HFF-Myc (cell line): Measurements from ENCODE around the gene SPCS1.

Experiments
- DNase-seq: peaks from one replicate; pipeline ENCODE4 v3.0.0-alpha.2; 2011; ENCODE audit warnings: low read depth; ENCODE audit errors: extremely low read depth
- H3K4me3 ChIP-seq: replicated peaks from 2 replicates; pipeline ENCODE4 v1.5.1; 2011; ENCODE audit warnings: low read depth, mild to moderate bottlenecking, control low read depth, low read length
- CTCF ChIP-seq: IDR thresholded peaks from 2 replicates; pipeline ENCODE4 v1.5.1; 2012; ENCODE audit warnings: mild to moderate bottlenecking, low read depth, low read length, control low read depth; ENCODE audit errors: missing control alignments

SPCS1 gene

GRCh38 chr3:52752045-52752660 is 46.2 kb downstream of the SPCS1 start:
- no peak for TF ChIP-seq CTCF
- DNase-seq, result no peak

GRCh38 chr3:52754373-52754772 is 48.5 kb downstream of the SPCS1 start:
- no peak for TF ChIP-seq CTCF

More at GRCh38 chr3:52752045-52752660, 46.2 kb downstream of the SPCS1 start:
- no peak overlapping the region for H3K4me3 ChIP-seq

GRCh38 chr3:52756141-52756540 is 50.2 kb downstream of the SPCS1 start:
- TF ChIP-seq CTCF, result no peak
- DNase-seq, result no peak
- H3K4me3 ChIP-seq, result no peak overlapping the region

More at GRCh38 chr3:52754373-52754772, 48.5 kb downstream of the SPCS1 start:
- no peak for DNase-seq
- no peak overlapping the region for H3K4me3 ChIP-seq
